Cardiac septum (tissue), 1 donor: ENCODE results near the gene FAM118B. TPM values are rescaled to one million over a fixed set of nuclear protein-coding genes. Genes with fewer than 3 reads are reported as not detected.
"Not testable (repeated sequence)": the region's sequence is repeated elsewhere in the genome, so short reads cannot be mapped to it uniquely, and the experiment has no call there.

Source experiments
- DNase-seq: peaks from one replicate; pipeline ENCODE4 v3.0.0-alpha.2; 2020; ENCODE audit warnings: low spot score
- intact Hi-C: fragments of 100-400 bp; cut with DNase I; formaldehyde crosslinking; loops from one replicate; pipeline ENCODE4 v1.14.0; 2022
- total RNA-seq: library from RNA; stranded (reverse); fragmentation: NEBNext Ultra II Directional; extraction: Animal tissue kit (Norgen Biotek cat#: 25700); gene quantifications from one replicate; pipeline ENCODE4 v1.2.1, GENCODE V29; 2021
- donor health status: DM: no; HTN: no; CAD: no.

Gene FAM118B
- total RNA-seq, 1 donor from 2014 or later = 22.3 TPM

- peak; percentile 57 for DNase-seq
- intact Hi-C loops = no loop called here
Measured at GRCh38 chr11:126290887-126291286, 79.3 kb downstream of the FAM118B start.

GRCh38 chr11:126293726-126294125 is 82.1 kb downstream of the FAM118B start:
- intact Hi-C loops = no loop called here
- peak; percentile 43 for DNase-seq

- DNase-seq = no peak
- intact Hi-C loops = no loop called here
Measured at GRCh38 chr11:126297004-126297403, 85.4 kb downstream of the FAM118B start.

GRCh38 chr11:126303623-126304456 is 92.3 kb downstream of the FAM118B start, which contains the start of gene DCPS:
Gene DCPS, plus strand, starts transcription at chr11:126304060. Its CDS starts 21 bp downstream, at chr11:126304081.
- intact Hi-C loops = loop anchor here (10.0 kb wide), 1 partner anchor 691 kb away; no protein-coding TSS in a partner anchor
- peak; percentile 97 for DNase-seq

- no peak for DNase-seq
- intact Hi-C loops = loop anchor here (10.0 kb wide), 1 partner anchor 690 kb away; no protein-coding TSS in a partner anchor
Measured at GRCh38 chr11:126304457-126305075, 93.0 kb downstream of the FAM118B start.

- DNase-seq = no peak
- intact Hi-C loops = loop anchor here (10.0 kb wide), 1 partner anchor 689 kb away; no protein-coding TSS in a partner anchor
Measured at GRCh38 chr11:126305699-126306098, 94.1 kb downstream of the FAM118B start.

- intact Hi-C loops = loop anchor here (10.0 kb wide), 1 partner anchor 687 kb away; no protein-coding TSS in a partner anchor
- DNase-seq = no peak
Measured at GRCh38 chr11:126307706-126308105, 96.1 kb downstream of the FAM118B start.

- no peak for DNase-seq
- intact Hi-C loops = loop anchor here (10.0 kb wide), 1 partner anchor 687 kb away; no protein-coding TSS in a partner anchor
Measured at GRCh38 chr11:126308271-126308671, 96.7 kb downstream of the FAM118B start.

- intact Hi-C loops = loop anchor here (1.0 to 10.0 kb wide), 2 partner anchors 172 to 686 kb away; no protein-coding TSS in a partner anchor
- not testable (repeated sequence) for DNase-seq
Measured at GRCh38 chr11:126308771-126309170, 97.2 kb downstream of the FAM118B start.

- peak; percentile 85 for DNase-seq
- intact Hi-C loops = loop anchor here (2.0 to 5.0 kb wide), 4 partner anchors 37 to 1037 kb away; no protein-coding TSS in a partner anchor
Measured at GRCh38 chr11:126310200-126310991, 98.8 kb downstream of the FAM118B start.

GRCh38 chr11:126310992-126311310 is 99.4 kb downstream of the FAM118B start:
- DNase-seq = no peak
- intact Hi-C loops = loop anchor here (2.0 to 5.0 kb wide), 4 partner anchors 36 to 1036 kb away; no protein-coding TSS in a partner anchor

GRCh38 chr11:126311401-126312291 is 100.1 kb downstream of the FAM118B start:
- DNase-seq = no peak

More at GRCh38 chr11:126311401-126312291, 100.1 kb downstream of the FAM118B start:
- intact Hi-C loops = loop anchor here (2.0 to 5.0 kb wide), 4 partner anchors 36 to 1036 kb away; no protein-coding TSS in a partner anchor

Other genes with a start within 250 kb of the FAM118B start
- gene CDON, start 148.9 kb upstream of the FAM118B start, total RNA-seq = 4.4 TPM
- gene RPUSD4, start 132 bp upstream of the FAM118B start, total RNA-seq = 32.2 TPM
- gene SRPRA, start 57.1 kb downstream of the FAM118B start, total RNA-seq = 77.4 TPM
- 23.0 TPM for gene FOXRED1, start 57.4 kb downstream of the FAM118B start, total RNA-seq
- 8.4 TPM for gene TIRAP, start 71.3 kb downstream of the FAM118B start, total RNA-seq
- 9.9 TPM for gene DCPS, start 92.3 kb downstream of the FAM118B start, total RNA-seq
- 55.1 TPM for gene ST3GAL4, start 143.9 kb downstream of the FAM118B start, total RNA-seq